ENCODE measurements around the gene FCGR2B.
"Not testable (repeated sequence)": the region's sequence is repeated elsewhere in the genome, so short reads cannot be mapped to it uniquely, and the experiment has no call there.

Gene FCGR2B

DNA sequence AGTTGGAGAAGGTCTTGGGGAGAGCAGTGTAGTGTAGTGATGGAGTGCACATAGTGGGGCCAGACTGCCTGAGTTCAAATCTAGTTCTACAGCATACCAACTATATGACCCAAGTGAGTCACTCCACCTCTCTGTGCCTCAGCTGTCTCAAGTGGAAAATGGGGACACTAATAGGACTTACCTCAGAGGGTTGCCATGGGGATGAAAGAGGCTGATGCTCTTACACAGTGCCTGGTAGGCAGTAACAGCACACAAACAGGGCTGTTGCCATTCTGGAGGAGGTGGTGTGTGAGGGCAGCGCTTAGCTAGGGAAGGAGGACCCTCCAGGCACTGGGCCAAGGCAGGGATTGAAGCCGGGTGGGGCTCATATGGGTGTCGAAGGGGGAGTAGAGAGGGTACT lies 11.5 kb downstream of the FCGR2B start:
- DNase-seq (ENCODE audit: low spot score); in situ Hi-C loops (cut with MboI; ENCODE audit: low pct_unique_long_range_greater_than_20kb, low sequenced_read_pairs, unreplicated experiment): not testable (repeated sequence)

DNA sequence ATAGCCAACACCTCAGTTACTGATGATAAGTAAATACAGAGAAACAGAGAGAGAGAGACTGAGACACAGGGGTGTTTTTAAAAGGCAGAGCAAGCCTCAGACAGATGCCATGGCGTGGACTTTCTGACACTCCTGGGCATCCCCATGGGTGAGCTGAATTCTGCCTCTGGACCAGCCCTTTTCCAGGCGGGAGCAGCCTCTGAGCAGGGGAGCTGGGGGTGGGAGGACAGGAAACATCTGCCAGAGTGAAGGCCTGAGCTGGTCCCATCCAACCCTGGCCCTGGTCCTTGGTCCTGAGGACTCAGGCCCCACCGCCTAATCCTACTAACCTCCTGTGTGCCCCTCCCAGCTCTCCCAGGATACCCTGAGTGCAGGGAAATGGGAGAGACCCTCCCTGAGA lies 12.0 kb downstream of the FCGR2B start:
- DNase-seq (ENCODE audit: low spot score); in situ Hi-C loops (cut with MboI; ENCODE audit: low pct_unique_long_range_greater_than_20kb, low sequenced_read_pairs, unreplicated experiment): not testable (repeated sequence)

GRCh38 chr1:161676441-161676840 lies 13.5 kb downstream of the FCGR2B start:
- in situ Hi-C loops (cut with MboI; ENCODE audit: low pct_unique_long_range_greater_than_20kb, low sequenced_read_pairs, unreplicated experiment) = no loop called here
- no peak for TF ChIP-seq CTCF (IDR thresholded peaks at IDR 0.05; ENCODE audit: extremely low read depth, insufficient read depth, missing control alignments)

GRCh38 chr1:161676958-161677689 lies 14.2 kb downstream of the FCGR2B start:
- DNase-seq (ENCODE audit: low spot score) = no peak
- in situ Hi-C loops (cut with MboI; ENCODE audit: low pct_unique_long_range_greater_than_20kb, low sequenced_read_pairs, unreplicated experiment) = no loop called here
- TF ChIP-seq CTCF (IDR thresholded peaks at IDR 0.05; ENCODE audit: extremely low read depth, insufficient read depth, missing control alignments) = no peak

More at GRCh38 chr1:161676441-161676840, 13.5 kb downstream of the FCGR2B start:
- no peak for DNase-seq (ENCODE audit: low spot score)

DNA sequence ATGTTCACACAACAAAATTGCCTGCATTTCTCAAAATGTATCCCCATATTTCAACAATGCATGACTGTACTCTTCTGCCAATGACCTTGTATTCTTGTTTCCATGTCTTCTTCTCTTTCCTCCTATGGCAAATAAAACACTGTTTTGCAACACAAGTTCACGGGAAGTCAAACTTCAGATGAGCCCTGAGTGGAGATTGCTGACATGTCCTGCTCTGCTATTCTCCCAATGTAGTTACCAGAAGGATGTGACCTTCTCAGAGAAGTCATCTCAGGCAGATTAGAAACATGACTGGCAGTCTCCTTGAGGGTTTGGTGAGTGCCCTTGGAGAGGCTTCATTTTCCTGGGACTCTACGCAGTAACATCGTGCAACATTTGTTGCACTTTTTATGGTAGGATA lies 15.6 kb downstream of the FCGR2B start:
- TF ChIP-seq CTCF (IDR thresholded peaks at IDR 0.05; ENCODE audit: extremely low read depth, insufficient read depth, missing control alignments) = no peak
- no peak for DNase-seq (ENCODE audit: low spot score)
- in situ Hi-C loops (cut with MboI; ENCODE audit: low pct_unique_long_range_greater_than_20kb, low sequenced_read_pairs, unreplicated experiment) = no loop called here

DNA sequence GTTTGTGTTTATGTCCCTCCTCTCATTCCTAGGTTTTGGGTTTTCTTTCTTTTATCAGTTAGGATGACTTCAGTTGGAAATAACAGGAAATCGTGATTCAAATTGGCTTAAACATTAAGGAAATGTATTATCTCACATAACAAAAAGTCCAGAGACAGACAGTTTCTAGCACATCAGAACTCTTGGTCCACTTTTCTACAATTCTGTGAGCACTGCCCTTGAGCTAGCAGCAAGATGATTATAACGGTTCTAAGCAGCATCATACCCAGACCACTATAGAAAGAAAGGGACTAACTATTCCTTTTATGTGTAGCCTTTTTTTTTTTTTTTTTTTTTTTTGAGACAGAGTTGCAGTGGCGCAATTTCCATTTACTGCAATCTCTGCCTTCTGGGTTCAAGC lies 18.9 kb downstream of the FCGR2B start:
- in situ Hi-C loops (cut with MboI; ENCODE audit: low pct_unique_long_range_greater_than_20kb, low sequenced_read_pairs, unreplicated experiment) = no loop called here
- no peak for DNase-seq (ENCODE audit: low spot score)
- TF ChIP-seq CTCF (IDR thresholded peaks at IDR 0.05; ENCODE audit: extremely low read depth, insufficient read depth, missing control alignments) = no peak

DNA sequence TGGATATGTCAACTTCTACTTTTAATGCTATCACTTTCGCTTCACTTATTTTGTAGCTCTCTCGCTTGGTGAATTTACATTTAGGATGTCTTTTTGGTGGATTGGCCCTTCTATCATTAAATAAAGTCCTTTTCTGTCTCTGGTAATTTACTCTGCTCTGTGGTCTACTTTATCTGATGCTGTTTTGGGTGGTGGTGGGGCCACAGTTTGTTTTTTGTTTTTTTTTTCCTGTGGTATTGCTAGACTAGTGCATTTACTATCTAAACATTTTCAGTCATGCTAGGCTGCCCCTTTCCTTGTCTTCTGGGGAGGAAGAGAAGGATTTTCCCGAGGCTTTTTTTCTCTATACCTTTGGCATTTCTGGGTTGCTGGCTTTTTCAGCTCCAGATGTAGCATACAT lies 26.0 kb downstream of the FCGR2B start:
- in situ Hi-C loops (cut with MboI; ENCODE audit: low pct_unique_long_range_greater_than_20kb, low sequenced_read_pairs, unreplicated experiment) = no loop called here
- TF ChIP-seq CTCF (IDR thresholded peaks at IDR 0.05; ENCODE audit: extremely low read depth, insufficient read depth, missing control alignments) = no peak
- no peak for DNase-seq (ENCODE audit: low spot score)

- TF ChIP-seq CTCF (IDR thresholded peaks at IDR 0.05; ENCODE audit: extremely low read depth, insufficient read depth, missing control alignments) = no peak
- in situ Hi-C loops (cut with MboI; ENCODE audit: low pct_unique_long_range_greater_than_20kb, low sequenced_read_pairs, unreplicated experiment) = no loop called here
- DNase-seq (ENCODE audit: low spot score) = no peak
Observed at GRCh38 chr1:161691846-161692245, 28.9 kb downstream of the FCGR2B start.

DNA sequence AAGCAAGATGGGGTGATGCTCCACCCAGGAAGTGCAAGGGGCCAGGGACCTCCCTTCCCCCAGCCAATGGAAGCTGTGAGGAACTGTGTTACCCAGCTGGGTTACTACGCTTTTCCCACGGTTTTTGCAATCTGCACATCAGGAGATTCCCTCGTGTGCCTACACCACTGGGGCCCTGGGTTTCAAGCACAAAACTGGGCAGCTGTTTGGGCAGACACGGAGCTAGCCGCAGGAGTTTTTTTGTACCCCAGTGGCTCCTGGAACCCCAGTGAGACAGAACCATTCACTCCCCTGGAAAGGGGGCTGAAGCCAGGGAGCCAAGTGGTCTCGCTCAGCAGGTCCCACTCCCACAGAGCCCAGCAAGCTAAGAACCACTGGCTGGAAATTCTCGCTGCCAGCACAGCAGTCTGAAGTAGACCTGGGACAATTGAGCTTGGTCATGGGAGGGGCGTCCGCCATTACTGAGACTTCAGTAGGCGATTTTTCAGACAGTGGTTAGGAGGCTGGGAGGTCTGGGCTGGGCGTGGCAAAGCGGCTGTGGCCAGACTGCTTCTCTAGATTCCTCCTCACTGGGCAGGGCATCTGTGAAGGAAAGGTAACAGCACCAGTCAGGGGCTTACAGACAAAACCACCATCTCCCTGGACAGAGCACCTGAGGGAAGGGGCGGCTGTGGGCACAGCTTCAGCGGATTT lies 30.2 kb downstream of the FCGR2B start:
- in situ Hi-C loops (cut with MboI; ENCODE audit: low pct_unique_long_range_greater_than_20kb, low sequenced_read_pairs, unreplicated experiment); DNase-seq (ENCODE audit: low spot score): not testable (repeated sequence)

GRCh38 chr1:161698302-161698701 lies 35.4 kb downstream of the FCGR2B start:
- in situ Hi-C loops (cut with MboI; ENCODE audit: low pct_unique_long_range_greater_than_20kb, low sequenced_read_pairs, unreplicated experiment); DNase-seq (ENCODE audit: low spot score): not testable (repeated sequence)

Measured in GM13977 (cell line).